A172 (cell line): ENCODE measurements around the gene PPP1R3G. TPM values are rescaled to one million over a fixed set of nuclear protein-coding genes. Genes with fewer than 3 reads are reported as not detected.
A peak's percentile ranks its signal among the peaks of the same experiment; 100 is the strongest.

ENCODE experiments used
- DNase-seq: peaks from one replicate; pipeline ENCODE4 v3.0.0-alpha.2; 2015; ENCODE audit warnings: low spot score
- total RNA-seq: library from RNA; depleted of rRNA; stranded (reverse); fragments of >200 nt; shearing (Covaris generic); gene quantifications from 2 replicates; pipeline ENCODE4 v1.2.3, GENCODE V29; 2014

PPP1R3G gene
- total RNA-seq, 1 experiment from 2014 or later, result 0.22 TPM

DNA sequence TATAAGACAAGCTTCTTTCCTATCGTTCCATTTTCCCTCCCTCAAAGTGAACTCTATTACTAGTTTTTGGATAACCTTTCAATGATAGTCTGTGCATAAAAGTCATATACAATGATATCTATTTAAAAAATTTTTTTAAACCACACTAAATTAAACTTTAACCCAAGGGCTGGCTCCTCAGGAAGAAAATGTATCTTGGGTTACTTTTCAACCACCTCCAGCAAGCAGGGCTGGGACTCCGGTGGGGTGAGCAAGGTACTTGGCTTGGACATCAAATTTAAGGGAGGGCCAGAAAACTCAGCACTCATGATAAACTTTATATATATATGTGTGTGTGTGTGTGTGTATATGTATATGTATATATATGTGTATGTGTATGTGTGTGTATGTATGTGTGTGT is 13.9 kb upstream of the PPP1R3G start:
- no peak for DNase-seq

DNA sequence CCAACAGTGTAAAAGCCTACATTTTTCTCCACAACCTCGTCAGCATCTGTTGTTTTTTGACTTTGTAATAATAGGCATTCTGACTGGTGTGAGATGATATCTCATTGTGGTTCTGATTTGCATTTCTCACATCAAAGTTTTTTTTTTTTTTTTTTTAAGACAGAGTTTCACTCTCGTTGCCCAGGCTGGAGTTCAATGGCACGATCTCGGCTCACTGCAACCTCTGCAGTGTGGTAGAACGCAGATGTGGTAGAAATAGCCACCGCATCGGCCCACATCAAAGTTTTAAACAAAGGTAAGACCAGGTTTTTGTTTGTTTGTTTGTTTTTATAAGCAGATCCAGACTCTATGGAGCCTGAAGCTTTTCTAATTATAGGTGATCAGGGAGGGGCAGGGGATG is 12.7 kb upstream of the PPP1R3G start:
- no peak for DNase-seq

DNA sequence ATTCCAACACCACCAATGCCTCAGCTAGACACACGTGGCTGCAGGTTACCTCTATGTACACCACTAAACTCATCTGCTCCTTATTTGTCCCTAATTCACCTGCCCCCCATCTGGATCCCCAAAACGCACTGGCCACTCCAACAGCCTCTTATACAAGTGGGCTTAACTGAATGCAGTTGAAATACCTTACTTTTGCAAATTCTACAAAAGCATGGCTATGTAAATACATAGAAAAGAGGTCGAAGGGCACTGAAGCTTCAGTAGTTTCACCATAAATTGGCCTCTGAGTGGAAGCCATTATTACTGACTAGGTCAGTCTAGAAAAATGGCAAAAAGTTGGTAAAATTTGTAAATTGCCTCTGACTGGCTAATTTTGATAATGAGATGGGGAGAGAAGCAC is 11.1 kb upstream of the PPP1R3G start:
- DNase-seq, result no peak

DNA sequence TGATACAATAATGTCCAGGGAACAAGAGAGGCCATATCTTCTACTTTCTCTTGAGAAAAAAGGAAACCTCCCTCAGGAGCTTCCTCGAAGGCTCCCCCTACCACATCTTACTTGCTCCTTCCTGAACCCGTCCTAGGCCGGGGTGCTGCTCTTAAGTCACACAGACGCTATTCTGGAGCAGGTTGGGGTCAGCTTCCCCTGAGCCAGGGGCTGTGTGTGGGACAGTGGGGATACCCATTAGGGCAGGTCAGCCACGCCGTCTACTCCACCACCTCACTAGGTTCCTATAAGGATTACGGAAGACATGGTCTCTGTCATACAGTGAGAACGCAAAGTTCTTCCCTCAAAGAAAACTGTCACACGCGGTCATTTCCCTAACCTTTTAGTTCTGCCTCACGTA is 8.2 kb upstream of the PPP1R3G start:
- no peak for DNase-seq

DNA sequence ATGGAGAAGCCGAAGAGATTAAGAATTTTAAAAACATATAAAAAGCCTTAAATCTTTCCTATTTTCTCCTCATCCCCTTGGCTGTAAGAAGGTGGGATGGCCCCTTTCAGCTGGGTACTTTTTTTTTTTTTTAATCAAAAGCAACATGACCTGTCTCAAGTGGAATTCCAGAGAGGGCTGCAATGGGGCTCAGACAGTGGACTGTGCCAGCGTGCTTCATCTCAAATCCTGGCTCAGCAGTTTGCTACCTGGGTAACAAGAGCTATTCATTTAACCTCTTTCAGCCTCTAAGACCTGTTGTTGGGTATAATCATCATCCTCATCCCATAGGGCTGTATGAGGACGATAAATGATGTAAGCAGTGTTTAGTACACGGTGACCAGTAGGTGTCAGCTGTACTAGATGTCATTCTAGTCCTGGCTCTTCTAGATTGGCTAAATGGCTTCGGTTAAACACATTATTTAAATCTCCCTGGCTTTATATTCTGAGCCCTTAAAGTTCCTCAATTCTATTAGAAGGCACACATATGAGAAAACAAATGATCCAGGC is 6.9 kb upstream of the PPP1R3G start:
- no peak for DNase-seq

DNA sequence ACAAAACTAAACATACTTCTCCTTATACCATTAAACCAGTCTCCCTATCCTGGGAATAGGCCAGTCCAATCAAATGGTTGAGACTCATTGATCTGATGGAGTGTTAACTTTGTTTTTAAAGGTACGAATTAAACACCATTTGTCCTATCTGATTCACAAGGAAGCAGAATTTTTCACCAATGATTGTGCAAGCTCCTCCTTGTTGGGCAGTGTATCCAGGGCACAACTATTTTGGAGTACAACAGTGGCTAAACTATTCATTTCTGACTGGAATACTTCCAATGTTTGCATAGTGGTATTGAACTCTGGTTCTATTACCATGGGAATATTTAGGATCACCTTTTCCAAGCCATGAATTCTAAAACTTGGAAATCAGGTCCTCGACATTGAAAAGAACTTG is 5.4 kb upstream of the PPP1R3G start:
- no peak for DNase-seq

DNA sequence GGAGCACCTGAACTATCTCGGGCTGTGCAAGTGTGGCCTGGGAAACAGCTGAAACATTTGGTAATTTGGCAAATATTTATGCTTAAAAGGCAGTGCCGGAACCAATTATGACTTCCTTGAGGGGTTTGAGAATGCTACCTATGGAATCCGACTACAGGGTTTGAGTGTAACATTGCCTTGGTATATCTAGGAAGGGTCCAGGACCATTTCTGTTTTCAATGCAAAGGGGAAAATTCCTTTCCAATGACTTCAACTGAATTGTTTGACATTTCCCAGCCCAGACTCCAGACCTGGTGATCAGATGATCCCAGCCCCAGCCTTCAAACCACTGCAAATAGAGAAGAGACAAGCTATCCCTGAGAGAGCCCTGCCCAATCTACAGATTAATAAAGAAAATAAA is 4.6 kb upstream of the PPP1R3G start:
- no peak for DNase-seq

DNA sequence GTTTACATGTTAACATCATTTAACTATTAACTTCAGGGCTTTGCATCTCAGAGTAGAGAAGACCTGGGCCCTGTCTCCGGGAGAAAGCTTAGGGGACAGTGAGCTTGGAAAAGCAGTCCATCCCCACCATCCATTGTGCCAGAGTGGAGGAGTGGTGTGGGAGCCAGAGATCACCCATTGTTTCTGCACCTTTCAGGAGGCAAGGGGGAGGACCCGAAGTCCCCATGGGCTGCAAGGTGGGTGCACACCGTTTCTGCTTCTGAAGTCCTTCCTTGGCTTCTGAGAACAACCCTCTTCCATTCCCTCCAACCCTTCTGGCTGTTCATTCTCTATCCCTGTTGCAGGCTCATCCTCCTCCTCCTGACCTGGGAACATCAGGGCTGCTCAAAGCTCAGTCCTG is 4.0 kb upstream of the PPP1R3G start:
- DNase-seq, result no peak

DNA sequence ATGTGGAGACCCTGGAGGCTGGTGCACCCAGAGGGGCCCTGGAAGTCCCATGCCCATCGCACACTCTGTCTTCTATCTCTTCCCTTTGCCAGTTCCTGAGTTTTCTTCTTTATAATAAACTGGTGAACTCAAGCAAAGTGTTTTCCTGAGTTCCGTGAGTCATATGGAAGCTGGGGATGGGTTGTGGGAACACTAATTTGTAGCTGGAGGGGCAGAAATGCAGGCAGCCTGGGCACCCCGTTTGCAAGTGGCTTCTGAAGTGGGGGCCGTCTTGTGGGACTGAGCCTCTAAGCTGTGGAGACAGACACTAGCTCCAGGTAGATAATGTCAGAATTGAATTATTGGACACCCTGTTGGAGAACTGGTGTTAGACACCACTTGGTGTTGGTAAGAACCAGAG is 3.2 kb upstream of the PPP1R3G start:
- DNase-seq, result no peak

DNA sequence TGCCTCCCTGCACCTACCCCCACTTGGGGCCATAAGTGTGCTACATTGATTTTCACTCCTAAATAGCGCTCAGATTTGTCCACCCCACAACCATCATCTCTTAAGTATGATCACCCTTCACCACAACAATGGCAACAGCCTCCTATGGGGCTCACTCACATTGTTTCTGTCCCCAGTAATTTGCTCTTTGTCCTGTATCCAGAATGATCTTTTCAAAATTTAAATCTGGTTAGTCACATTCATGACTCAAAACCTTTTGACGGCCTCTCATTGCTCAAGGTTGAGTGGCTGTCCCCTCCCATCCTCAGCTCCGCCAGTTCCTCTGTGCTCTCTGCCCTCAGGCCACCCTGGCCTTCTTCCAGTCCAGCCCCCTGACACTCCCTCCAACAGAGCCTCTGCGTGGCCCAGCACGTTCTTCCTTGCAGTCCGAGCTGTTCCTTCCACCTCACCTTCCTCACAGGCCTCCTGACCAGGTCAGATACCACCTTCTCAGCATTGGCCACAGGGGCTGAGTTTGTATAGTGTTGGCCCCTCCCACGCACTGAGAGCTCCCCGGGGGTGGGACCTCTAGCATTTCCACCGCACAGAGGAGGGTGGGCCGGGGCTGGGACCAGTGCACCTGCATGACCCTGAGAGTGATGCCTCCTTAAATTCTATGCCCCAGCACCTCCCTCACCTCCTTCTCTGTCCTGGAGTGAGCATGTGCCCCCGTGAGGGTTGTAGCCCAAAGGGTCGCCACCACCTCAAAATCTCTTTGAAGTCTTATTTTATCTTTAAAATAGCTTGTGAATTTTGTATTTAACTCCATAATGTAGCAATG is 2.4 kb upstream of the PPP1R3G start:
- DNase-seq, result peak; percentile 84

DNA sequence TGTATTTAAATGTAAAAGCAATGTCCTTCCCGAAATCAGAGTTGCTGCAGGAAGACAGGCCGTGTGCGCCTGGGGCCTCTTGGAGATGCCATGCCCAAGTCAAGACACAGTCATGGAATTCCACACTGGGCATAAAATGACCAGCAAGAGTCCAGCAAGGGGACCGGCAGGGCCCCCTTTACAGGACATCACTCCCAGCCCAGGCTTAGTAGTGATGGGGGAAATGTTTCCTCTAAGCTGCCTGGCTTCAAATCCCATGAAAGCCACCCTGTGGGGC is 1.9 kb upstream of the PPP1R3G start:
- DNase-seq, result no peak

DNA sequence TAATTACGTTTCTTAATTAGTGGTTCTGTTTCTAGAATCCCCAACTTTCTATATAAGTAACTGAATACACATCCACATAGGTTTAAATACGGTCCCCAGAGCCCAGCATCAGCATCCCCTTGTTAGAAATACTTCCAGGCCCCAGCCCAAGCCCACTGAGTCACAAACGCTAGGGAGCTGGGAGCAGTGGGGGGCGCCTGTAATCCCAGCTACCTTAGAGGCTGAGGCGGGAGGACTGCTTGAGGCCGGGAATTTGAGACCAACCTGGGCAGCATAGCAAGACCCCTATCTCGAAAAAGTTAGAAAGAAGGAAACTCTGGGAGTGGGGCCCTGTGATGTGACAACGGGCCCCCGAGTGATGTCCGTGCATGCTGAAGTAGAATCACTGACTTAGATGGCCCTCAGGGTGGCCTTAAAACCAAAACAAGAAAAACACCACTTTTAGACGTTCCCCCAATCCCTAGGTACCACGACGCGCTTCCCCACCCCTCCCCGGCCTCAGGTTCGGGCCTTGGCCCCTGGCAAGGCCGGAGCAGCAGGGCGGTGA is 1.3 kb upstream of the PPP1R3G start:
- no peak for DNase-seq

DNA sequence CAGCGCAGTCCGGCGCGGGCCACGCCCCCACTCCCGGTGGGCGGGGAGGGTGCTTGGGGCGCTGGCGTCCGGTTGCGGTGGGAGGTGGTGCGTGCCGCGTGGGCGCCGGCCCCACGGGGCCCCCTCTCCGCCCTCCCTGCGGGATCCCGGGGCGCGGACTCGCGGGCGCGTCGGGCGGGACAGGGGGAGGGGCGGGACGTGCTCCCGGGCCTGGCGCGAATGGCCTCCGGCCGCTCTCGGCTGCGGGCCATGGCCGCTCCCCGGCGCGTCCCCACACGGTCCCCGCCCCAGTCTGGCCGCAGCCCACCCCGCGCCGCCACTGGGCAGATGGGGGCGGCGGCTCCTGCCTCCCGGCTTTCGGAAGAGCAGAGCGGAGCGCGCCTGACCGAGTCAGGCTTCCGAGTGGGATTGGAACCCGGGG is 771 bp upstream of the PPP1R3G start:
- no peak for DNase-seq

DNA sequence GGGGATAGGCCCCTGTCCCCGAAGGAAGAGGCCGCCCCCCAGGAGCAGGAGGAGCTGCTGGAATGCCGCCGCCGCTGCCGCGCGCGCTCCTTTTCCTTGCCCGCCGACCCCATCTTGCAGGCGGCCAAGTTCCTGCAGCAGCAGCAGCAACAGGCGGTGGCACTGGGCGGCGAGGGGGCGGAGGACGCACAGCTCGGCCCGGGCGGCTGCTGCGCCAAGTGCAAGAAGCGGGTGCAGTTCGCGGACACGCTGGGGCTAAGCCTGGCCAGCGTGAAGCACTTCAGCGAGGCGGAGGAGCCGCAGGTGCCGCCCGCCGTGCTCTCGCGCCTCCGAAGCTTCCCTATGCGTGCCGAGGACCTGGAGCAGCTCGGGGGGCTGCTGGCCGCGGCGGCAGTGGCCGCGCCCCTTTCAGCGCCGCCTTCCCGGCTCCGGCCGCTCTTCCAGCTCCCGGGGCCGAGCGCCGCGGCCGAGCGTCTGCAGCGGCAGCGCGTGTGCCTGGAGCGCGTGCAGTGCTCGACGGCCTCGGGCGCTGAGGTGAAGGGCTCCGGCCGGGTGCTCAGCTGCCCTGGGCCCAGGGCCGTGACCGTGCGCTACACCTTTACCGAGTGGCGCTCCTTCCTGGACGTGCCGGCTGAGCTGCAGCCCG is 630 bp downstream of the PPP1R3G start:
- DNase-seq, result no peak

DNA sequence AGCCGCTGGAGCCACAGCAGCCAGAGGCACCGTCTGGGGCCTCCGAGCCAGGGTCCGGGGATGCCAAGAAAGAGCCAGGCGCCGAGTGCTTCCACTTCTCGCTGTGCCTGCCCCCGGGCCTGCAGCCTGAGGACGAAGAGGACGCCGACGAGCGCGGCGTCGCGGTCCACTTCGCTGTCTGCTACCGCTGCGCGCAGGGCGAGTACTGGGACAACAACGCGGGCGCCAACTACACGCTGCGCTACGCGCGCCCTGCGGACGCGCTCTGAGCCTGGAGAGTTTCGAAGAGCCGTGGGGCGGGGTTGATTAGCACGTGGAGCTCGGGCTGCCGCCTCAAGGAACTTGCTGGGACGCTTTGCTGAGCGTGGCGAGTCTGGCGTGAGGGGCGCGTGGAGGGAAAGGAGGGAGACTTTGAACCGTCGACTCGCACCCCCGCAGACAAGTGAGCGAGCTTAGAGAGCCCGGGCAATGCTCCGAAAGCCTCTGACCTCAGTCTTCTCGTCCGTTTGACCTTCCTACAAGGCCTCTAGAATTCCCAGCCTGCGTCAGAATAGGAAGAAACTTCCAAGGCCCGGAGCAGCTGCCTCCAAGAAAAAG is 1.3 kb downstream of the PPP1R3G start:
- no peak for DNase-seq

DNA sequence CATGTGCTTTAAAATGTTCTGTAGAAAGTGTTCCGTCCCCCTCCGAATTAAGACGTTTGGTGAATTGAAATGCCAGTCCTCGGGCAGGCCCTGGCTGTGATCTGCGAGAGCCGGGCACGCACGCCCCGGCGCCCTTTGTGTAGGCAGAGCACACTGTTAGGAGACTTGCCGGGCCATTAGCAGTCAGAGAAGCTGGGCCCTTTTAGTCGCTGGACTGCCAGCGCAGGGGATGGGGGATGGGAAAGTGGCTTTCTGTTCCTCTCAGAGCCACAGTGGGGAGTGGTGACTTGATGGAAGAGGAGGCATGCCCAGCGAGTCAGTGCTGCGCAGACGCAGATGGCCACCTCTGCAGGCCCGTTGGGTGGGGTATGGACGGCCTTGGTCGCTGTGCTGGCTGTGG is 2.2 kb downstream of the PPP1R3G start:
- DNase-seq, result no peak

DNA sequence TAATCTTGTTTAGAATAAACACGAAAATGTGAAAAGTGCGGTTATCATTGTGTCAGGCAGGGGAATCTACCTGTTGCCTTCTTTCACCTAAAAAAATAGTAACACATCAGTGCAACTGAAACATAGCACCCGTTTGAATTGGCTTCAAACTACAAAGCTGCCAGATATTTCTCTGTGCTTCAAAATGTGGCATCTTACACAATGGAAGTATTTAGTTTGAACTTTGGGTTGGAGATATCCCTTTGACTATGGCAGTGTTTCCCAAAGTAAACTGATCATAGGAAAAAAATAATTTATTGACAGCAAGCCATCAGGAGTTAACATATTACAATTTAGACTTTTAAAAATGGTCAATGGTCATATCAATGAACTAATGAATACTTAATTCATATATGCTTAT is 3.6 kb downstream of the PPP1R3G start:
- DNase-seq, result no peak

DNA sequence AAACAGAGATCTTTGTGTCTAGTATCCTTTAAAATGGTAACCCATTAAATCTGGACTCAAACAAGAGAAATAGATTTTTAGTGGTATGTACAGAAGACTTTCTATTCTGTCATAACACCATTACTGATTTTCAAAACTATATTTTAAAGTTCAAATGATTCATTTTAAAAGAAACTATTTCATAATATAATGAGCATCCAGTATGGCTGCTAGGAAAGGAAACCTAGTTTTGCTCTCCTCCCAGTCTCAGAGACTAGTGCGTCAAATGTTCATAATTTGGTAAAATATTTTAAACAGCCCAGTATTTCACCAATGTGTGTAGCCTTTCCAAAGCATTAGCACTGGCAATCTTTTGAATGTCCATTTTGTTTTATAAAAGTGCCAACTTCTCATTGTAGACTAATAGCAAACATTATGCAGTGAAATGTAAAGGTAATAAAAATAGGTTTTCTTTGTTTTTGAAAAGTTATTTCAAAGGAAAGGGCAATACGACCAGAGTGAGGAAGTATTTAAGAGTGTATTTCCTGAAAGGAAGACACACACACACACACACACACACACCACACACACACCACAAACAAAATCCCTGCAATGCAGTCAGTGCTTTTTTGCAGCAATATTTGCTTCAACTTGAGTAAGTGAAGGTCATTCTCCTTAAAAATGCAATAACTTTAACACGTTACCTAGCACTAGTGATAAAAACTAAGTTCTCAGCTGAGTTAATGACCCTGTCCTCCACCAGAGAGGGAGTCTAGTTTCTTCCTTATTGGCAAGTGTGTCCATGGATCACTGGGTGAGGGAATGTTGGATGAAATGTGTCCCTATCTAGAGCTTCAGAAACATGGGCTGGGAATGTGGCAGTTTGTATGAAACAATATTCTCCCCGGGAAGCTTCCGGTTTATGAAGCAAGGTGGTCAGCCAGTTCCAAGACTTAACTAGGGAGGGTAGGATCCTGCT is 4.6 kb downstream of the PPP1R3G start:
- DNase-seq, result no peak

DNA sequence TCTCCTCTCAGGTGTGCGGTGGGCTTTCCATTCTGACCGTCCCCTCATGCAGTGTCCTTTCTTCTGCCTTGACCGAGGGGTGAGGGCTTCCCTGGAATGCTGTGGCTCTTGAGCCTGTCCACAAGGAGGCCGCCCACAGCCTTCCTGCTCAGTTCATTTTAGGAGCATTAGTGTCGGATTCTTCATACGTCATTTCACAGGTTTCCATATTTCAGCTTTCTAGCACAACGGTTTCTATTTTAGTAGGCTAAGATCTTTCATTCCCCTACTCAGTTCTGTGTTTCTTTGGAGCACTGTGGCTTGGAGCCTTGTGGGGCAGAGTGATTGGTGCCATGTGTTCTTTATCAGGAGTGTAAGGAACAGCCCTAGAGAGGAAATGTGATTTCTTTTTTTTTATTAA is 5.5 kb downstream of the PPP1R3G start:
- no peak for DNase-seq

DNA sequence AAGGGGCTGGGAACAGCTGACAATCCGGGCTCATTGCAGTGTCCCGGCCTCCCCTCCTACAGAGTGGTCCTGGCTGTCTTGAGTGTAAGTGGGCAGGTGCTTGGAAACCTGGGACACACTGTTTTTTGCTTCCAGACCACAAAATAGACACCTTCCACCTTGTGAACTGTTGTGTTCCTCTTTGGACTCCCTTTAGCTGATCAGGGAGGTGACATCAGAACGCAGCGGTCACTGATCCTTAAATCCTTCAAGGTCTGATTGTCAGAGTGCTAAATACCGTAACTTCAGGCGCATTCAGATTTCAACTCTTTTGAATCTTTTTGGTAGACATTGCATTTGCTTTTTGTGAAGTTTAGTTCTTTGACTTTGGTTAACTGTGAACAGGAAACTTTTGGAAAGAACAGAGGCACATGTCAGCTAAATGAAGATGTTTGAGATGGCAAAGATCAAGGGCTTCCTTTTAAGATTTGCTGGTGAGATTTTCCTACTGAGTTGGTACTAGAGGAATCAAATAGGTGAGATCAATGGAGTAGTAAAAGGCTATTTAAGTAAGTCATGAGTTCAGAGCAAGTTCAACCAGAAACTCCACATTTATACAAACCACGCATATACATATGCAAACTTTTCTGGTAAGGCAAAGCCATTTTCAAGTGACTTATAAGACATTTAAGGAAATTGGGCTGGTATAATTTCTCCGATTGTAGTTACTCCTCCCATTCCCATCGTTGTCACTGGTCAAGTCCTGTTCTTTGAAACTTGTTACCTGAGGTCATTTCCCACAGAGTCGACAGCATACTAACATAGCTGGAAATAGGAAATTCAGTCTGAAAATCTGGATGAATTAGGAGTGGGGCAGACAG is 6.3 kb downstream of the PPP1R3G start:
- no peak for DNase-seq
